WI38 (cell line): Measurements from ENCODE around the gene DYNLT1.

ENCODE experiments used
- H3K4me3 ChIP-seq: 2 replicates; pipeline ENCODE4 v1.5.1; 2011; ENCODE audit warnings: low read depth, mild to moderate bottlenecking, control low read depth, low read length
- CTCF ChIP-seq: IDR thresholded peaks from 2 replicates; pipeline ENCODE4 v1.5.1; 2012; ENCODE audit warnings: low read depth, mild to moderate bottlenecking, control low read depth, low read length

The DYNLT1 gene

GRCh38 chr6:158596861-158597260 lies 47.7 kb downstream of the DYNLT1 start:
- H3K4me3 ChIP-seq: no peak overlapping the region
- TF ChIP-seq CTCF: no peak

GRCh38 chr6:158595223-158595622 lies 49.3 kb downstream of the DYNLT1 start:
- no peak for TF ChIP-seq CTCF
- no peak overlapping the region for H3K4me3 ChIP-seq

- no peak for TF ChIP-seq CTCF
- no peak overlapping the region for H3K4me3 ChIP-seq
Observed at GRCh38 chr6:158593670-158594069, 50.9 kb downstream of the DYNLT1 start.

- no peak overlapping the region for H3K4me3 ChIP-seq
- no peak for TF ChIP-seq CTCF
Observed at GRCh38 chr6:158591810-158592209, 52.7 kb downstream of the DYNLT1 start.

GRCh38 chr6:158591134-158591809 lies 53.3 kb downstream of the DYNLT1 start:
- H3K4me3 ChIP-seq: no peak overlapping the region
- TF ChIP-seq CTCF: no peak

GRCh38 chr6:158589366-158589765 lies 55.2 kb downstream of the DYNLT1 start:
- TF ChIP-seq CTCF: no peak
- H3K4me3 ChIP-seq: no peak overlapping the region

GRCh38 chr6:158586652-158587051 lies 57.9 kb downstream of the DYNLT1 start:
- TF ChIP-seq CTCF: no peak
- H3K4me3 ChIP-seq: no peak overlapping the region
